ENCODE data around the gene FNDC1.

DNA sequence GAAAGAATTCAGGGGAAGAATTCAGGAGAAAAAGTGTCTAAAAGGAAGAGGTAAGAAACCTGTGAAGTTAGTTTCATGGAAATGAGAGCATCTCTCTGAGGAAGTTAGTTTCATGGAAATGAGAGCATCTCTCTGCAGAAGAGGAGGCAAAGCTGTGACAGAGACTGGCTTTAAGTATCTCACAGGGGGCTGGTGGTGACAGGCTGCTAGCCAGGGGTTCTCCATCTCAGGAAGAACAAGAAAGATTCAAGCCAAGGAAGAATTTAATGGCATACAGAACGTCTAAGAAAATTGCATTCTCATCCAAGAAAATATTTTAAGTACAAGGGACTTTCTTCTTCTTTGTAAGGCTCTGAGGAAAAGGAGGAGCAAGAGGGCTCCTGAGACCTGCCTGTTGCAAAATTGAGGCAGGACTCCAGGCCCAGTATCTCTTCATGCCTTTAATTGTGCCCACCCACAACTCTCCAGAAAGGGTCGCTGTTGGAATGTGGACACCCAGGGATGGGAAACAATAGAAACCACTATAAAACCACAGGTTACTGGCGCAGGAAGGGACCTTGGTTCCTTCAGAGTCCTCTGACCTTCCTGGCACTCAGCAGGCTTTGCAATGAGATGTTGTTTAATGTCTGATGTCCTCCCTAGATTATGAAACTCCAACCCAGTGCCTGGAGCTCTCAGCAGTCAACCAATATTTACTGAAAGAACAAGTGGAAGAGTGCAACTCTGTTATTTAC, 136.8 kb downstream of the FNDC1 start:
- TF ChIP-seq, protein P1, sequence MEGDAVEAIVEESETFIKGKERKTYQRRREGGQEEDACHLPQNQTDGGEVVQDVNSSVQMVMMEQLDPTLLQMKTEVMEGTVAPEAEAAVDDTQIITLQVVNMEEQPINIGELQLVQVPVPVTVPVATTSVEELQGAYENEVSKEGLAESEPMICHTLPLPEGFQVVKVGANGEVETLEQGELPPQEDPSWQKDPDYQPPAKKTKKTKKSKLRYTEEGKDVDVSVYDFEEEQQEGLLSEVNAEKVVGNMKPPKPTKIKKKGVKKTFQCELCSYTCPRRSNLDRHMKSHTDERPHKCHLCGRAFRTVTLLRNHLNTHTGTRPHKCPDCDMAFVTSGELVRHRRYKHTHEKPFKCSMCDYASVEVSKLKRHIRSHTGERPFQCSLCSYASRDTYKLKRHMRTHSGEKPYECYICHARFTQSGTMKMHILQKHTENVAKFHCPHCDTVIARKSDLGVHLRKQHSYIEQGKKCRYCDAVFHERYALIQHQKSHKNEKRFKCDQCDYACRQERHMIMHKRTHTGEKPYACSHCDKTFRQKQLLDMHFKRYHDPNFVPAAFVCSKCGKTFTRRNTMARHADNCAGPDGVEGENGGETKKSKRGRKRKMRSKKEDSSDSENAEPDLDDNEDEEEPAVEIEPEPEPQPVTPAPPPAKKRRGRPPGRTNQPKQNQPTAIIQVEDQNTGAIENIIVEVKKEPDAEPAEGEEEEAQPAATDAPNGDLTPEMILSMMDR (conservative IDR thresholded peaks at IDR 0.05; ENCODE audit: low read depth, low read length), result no peak
- TF ChIP-seq EZH2phosphoT487 (IDR thresholded peaks at IDR 0.05; ENCODE audit: borderline replicate concordance, low read length), result no peak
- no peak for TF ChIP-seq EZH2 (IDR thresholded peaks at IDR 0.05; ENCODE audit: low read length, unreplicated experiment)
